HG03135 (cell line): ENCODE results near the gene ABHD17C.
"Not testable (repeated sequence)": the region's sequence is repeated elsewhere in the genome, so short reads cannot be mapped to it uniquely, and the experiment has no call there.

Experiments
- ATAC-seq: cut with Tn5 transposase; IDR thresholded peaks from one replicate; pipeline ENCODE4 v1.9.1; 2021; ENCODE audit warnings: mild to moderate bottlenecking, moderate library complexity; ENCODE audit not compliant: unreplicated experiment

Gene ABHD17C

DNA sequence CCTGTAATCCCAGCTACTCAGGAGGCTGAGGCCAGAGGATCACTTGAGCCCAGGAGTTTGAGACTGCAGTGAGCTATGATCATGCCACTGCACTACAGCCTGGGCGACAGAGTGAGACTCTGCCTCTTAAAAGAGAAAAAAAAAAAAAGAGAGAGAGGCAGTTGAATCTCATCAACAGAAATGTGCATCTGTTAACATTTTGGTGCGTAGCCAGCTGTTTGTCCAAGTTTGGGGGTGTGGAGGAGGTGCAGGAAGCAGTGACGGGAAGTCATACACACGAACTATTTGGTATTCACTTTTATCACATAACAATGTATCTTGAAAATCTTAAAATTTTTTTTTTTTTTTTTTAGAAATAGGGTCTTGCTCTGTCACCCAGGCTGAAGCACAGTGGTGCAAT lies 65.8 kb downstream of the ABHD17C start:
- no peak for ATAC-seq

GRCh38 chr15:80761754-80762153 lies 66.6 kb downstream of the ABHD17C start:
- no peak for ATAC-seq

DNA sequence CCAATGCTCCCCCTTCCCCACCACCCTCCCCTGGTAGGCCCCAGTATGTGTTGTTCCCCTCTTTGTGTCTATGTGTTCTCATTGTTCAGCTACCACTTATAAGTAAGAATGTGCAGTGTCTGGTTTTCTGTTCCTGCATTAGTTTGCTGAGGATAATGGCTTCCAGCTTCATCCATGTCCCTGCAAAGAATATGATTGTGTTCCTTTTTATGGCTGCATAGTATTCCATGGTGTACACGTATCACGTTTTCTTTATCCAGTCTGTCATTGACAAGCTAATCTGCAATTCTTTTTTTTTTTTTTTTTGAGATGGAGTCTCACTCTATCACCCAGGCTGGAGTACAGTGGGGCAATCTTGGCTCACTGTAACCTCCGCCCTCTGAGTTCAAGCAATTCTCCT lies 68.1 kb downstream of the ABHD17C start:
- ATAC-seq, result not testable (repeated sequence)

DNA sequence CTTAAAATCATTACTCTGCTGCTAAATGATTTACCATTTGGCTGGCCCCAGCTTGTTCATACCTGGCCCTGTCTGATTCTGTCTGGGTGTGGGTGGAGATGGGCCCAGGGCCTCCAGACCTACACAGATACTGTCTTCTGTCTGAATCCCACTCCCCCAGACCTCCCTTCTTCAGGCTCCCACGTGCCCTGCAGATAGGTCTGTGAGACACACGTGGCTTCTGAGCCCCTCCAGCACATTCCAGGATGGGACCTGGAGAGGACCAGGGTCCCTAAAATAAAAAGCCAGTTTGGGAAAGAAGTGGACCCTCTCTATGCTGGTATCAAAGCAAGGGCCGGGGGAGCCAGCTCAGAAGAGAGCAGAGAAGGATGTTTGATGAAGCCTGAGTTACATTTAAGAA lies 69.4 kb downstream of the ABHD17C start:
- ATAC-seq, result no peak

DNA sequence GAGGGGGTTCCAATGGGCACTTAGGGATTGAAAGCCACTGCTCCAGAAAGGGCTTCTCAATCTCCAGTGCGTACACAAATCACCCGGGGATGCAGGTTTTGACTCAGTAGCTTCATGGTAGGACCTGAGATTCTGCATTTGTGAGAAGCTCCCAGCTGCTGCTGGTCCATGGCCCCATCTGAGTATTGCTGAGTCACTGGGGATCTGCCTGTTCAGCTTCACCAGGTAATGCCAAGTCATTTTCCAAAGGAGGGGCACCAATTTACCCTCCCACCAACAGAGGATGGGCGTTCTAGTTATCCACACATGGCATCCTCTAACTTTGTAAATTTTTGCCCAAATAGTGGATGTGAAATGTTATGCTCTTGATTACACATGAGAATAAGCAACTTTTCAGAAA lies 71.2 kb downstream of the ABHD17C start:
- no peak for ATAC-seq

DNA sequence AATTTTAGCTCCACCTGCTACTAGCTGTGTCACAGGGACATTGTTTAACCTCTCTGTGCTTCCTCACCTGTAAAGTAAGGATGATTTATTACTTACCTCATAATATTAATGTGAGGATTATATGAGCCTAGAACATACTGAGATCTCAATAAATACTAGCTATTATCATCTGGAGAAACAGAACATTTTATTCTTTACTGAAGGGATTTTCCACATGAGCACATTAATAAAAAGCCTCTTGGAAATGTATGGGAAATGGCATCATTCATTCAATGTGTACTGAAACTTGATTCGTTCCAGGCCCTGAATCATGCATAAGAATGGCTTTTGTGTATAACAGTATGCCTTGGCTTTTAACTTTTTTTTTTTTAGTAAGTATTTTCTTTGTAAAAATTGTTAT lies 73.0 kb downstream of the ABHD17C start:
- ATAC-seq, result no peak

DNA sequence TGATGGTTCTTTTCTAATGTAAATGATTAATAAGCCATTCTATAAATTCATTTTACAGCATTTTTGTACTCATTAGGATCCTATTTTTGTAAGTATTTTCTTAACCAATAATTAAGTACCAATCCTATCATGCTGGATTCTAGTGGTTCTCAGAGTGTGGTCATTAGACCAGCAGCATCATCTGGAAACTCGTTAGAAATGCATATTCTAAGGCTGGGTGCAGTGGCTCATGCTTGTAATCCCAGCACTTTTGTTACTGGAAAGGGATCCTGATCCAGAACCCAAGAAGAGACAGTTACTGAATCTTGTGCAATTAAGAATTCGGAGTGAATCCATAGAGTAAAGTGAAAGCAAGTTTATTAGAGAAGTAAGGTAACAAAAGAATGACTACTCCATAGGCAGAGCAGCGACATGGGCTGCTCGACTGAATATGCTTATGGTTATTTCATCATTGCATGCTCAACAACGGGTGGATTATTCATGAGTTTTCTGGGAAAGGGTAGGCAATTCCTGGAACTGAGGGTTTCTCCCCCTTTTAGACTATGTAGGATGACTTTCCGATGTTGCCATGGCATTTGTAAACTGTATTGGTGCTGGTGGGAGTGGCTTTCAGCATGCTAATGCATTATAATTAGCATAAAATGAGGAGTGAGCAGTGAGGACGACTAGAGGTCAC lies 74.2 kb downstream of the ABHD17C start:
- no peak for ATAC-seq

- no peak for ATAC-seq
These were observed 75.0 kb downstream of the ABHD17C start for GRCh38 chr15:80769829-80770705.

DNA sequence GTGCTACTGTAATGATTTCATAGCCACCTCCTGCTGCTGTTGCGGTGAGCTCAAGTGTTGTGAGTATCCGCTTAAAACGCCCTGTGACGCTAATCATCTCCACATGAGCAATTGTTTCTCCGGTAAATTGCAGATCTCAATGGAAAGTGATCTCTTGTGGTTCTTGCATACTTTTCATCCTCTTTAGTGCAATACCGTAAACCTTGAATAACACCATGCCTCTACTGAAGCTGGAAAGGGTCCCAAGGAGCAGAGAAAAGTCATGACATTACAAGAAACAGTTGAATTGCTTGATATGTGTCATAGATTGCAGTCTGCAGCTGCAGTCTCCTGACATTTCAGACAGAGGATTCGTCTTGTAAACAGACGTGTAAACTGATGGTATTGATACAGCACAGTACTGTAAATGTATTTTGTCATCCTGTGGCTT lies 78.0 kb downstream of the ABHD17C start:
- ATAC-seq, result no peak

DNA sequence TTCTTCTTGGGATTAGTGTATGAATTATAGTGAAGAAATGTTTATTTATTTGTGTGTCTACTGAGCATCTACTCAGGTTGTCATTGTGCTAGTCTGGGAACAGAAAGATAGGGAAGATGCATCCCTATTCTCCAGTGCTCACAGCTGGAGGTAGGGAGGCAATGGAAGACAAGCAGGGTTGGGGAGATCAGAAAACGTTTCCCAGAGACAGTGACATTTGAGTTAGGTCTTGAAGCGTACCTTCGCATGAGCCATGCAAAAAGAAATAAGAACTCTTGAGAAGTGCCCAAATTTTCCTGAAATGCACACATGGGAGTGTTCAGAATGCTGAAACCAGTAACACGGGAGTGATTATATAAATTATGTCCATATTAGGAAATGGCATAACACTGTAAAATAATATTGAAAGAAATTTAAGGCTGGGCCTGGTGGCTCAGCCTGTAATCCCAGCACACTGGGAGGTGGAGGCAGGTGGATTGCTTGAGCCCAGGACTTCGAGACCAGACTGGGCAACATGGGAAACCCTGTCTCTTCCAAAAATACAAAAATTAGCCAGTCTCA lies 78.8 kb downstream of the ABHD17C start:
- no peak for ATAC-seq

DNA sequence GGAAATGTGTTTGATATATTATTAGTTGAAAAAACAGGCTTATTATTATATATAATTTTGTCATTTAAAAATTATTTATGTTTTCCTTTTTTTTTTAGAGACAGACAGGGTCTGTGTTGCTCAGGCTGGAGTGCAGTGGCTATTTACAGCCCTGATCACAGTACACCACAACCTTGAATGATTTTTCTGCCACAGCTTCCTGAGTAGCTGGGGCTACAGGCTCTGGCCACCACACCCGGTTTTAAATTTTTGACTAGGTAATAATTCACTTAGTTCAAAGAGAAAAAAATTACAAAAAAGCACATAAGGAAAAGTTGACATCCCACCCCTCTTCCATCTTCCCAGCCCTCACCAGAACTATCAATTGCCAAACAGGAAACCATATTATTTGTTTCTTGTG lies 79.4 kb downstream of the ABHD17C start:
- ATAC-seq, result no peak

DNA sequence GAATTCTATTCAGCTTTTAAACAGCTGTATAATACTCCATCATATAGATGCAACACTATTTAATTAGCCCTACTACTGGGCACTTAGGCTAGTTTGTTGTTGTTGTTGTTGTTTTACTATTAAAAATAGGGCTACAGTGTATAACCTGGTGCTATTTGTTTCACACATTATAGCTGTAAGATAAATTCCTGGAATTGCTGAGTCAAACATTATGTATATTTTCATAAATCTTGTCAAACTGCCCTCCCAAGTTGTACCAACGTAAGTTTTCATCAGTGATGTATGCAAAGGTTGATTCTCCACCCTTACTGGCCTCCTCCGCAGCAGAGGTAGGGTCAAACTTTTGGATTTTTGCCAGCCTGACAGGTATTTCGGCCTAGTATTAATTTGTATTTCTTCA lies 80.2 kb downstream of the ABHD17C start:
- no peak for ATAC-seq

GRCh38 chr15:80776420-80777045 lies 81.4 kb downstream of the ABHD17C start:
- no peak for ATAC-seq

GRCh38 chr15:80777137-80777536 lies 82.0 kb downstream of the ABHD17C start:
- ATAC-seq, result no peak

- ATAC-seq, result no peak
These were observed 82.9 kb downstream of the ABHD17C start for GRCh38 chr15:80777826-80778620.

DNA sequence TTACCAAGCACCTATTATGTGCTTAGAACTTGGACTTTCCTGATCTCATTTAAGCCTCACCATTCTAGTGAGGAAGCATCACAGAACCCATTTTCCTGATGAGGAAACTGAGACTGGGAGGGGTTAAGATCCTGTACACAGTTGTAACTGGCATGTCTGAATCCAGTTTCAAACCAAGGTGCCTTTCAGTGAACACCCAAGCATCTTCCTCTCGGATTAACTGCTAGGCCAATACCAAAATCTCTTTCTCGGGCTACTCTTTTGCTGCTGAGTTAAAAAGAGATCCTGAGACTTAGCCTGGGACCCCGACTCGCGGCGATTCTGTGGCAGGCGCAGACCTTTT lies 83.5 kb downstream of the ABHD17C start:
- ATAC-seq, result no peak

- ATAC-seq, result no peak
These were observed 84.0 kb downstream of the ABHD17C start, which contains the start of gene CEMIP for GRCh38 chr15:80778964-80779657. CEMIP (plus strand) TSS chr15:80779370; CDS start chr15:80873880, 94,510 bp downstream.

GRCh38 chr15:80779658-80780415 lies 84.7 kb downstream of the ABHD17C start:
- ATAC-seq, result no peak
